GM21360 (cell line): ENCODE measurements around the gene BCAP31.
"Not testable (repeated sequence)": the region's sequence is repeated elsewhere in the genome, so short reads cannot be mapped to it uniquely, and the experiment has no call there.

Source experiments
- ATAC-seq: cut with Tn5 transposase; IDR thresholded peaks from one replicate; pipeline ENCODE4 v1.9.1; 2021; ENCODE audit warnings: mild to moderate bottlenecking, moderate library complexity; ENCODE audit not compliant: unreplicated experiment

BCAP31 gene

GRCh38 chrX:153717445-153717844 is 6.7 kb downstream of the BCAP31 start:
- no peak for ATAC-seq

- ATAC-seq, result no peak
Observed at GRCh38 chrX:153714256-153714655, 9.9 kb downstream of the BCAP31 start.

GRCh38 chrX:153709726-153710674 is 14.2 kb downstream of the BCAP31 start:
- ATAC-seq, result no peak

GRCh38 chrX:153708415-153708814 is 15.8 kb downstream of the BCAP31 start:
- ATAC-seq, result no peak

- no peak for ATAC-seq
Observed at GRCh38 chrX:153707406-153707805, 16.8 kb downstream of the BCAP31 start.

GRCh38 chrX:153706799-153707198 is 17.4 kb downstream of the BCAP31 start:
- ATAC-seq, result no peak

GRCh38 chrX:153705403-153706060 is 18.7 kb downstream of the BCAP31 start:
- ATAC-seq, result not testable (repeated sequence)

- ATAC-seq, result not testable (repeated sequence)
Observed at GRCh38 chrX:153704631-153705402, 19.4 kb downstream of the BCAP31 start.

- ATAC-seq, result no peak
Observed at GRCh38 chrX:153704021-153704526, 20.1 kb downstream of the BCAP31 start.

- no peak for ATAC-seq
Observed at GRCh38 chrX:153703036-153703370, 21.2 kb downstream of the BCAP31 start.

GRCh38 chrX:153702336-153703035 is 21.7 kb downstream of the BCAP31 start:
- no peak for ATAC-seq

- no peak for ATAC-seq
Observed at GRCh38 chrX:153701706-153702105, 22.5 kb downstream of the BCAP31 start.

GRCh38 chrX:153700967-153701366 is 23.2 kb downstream of the BCAP31 start:
- no peak for ATAC-seq

- ATAC-seq, result no peak
Observed at GRCh38 chrX:153700376-153700945, 23.7 kb downstream of the BCAP31 start.

- not testable (repeated sequence) for ATAC-seq
Observed at GRCh38 chrX:153699784-153700371, 24.3 kb downstream of the BCAP31 start.

GRCh38 chrX:153699210-153699783 is 24.9 kb downstream of the BCAP31 start:
- not testable (repeated sequence) for ATAC-seq

- ATAC-seq, result no peak
Observed at GRCh38 chrX:153697924-153698865, 26.0 kb downstream of the BCAP31 start.

GRCh38 chrX:153696986-153697722 is 27.0 kb downstream of the BCAP31 start:
- ATAC-seq, result not testable (repeated sequence)
